Epidermal melanocyte (primary cell): ENCODE results near the gene HSD17B14.
"Not testable (repeated sequence)": the region's sequence is repeated elsewhere in the genome, so short reads cannot be mapped to it uniquely, and the experiment has no call there.

Experiments
- DNase-seq: peaks from one replicate; pipeline ENCODE4 v3.0.0; 2011; ENCODE audit warnings: low spot score; ENCODE audit not compliant: insufficient read length

HSD17B14 gene

DNA sequence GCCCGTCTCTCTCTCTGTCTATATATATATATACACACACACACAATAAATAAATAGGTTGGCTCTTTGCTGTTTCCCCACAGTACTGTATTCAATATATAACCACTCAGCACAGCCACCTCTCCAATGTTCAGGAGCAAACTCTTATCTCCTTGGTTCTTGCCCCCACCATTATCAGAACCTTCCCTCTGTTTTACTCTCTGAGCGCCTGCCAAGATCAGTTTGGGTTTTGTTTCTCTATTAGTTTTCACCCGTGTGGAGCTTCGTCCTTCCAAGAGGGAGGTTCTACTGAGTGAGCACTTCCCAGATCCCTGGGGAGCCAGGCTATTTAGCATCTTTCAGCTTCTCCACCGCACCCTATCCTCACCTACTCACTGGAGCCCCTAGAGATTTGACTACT is 70.5 kb downstream of the HSD17B14 start:
- DNase-seq: not testable (repeated sequence)
